HepG2 (cell line): ENCODE data around the gene DDC. TPM values are rescaled to one million over a fixed set of nuclear protein-coding genes. Genes with fewer than 3 reads are reported as not detected.

Source experiments
- ATAC-seq: fragments of 200-7000 bp; cut with Tn5 transposase; 3 replicates; pipeline ENCODE4 v1.9.1; 2020; ENCODE audit warnings: mild to moderate bottlenecking, moderate library complexity
- BruUV-seq: library from RNA; stranded (reverse); fragments of 400-500 nt; replicated peaks from 2 replicates; lab custom pipeline; 2021; lab: Mats Ljungman, UMichigan
- CTCF ChIA-PET: fragments of 300-600 bp; formaldehyde crosslinking; extraction: SDS; loops from one replicate; lab custom pipeline; 2021; ENCODE audit warnings: low total read pairs, inconsistent platforms, low intra/inter-chr PET ratio; lab: Yijun Ruan, JAX
- POLR2A ChIA-PET: fragments of 350-600 bp; sonication (Branson Sonifier 250); formaldehyde crosslinking; loops from one replicate; lab custom pipeline; 2020; ENCODE audit warnings: antibody characterized with exemption, inconsistent platforms; lab: Yijun Ruan, JAX
- DNase-seq: peaks from one replicate; pipeline ENCODE4 v3.0.0-alpha.2; 2015; ENCODE audit warnings: low spot score
- FAIRE-seq: peaks from 3 replicates; lab custom pipeline; 2011; peaks lifted over from hg19 to GRCh38; lab: Jason Lieb, UNC
- H2AFZ ChIP-seq: one replicate; pipeline ENCODE4 v1.6.1; 2011; ENCODE audit warnings: low read length, inconsistent platforms
- H3K27ac ChIP-seq: fragments of 300-600 bp; 3 replicates; pipeline ENCODE4 v1.8.0; 2011; ENCODE audit warnings: mixed run types, mild to moderate bottlenecking, mixed read lengths, low read length, inconsistent platforms; ENCODE audit not compliant: insufficient read depth; ENCODE audit errors: extremely low read length
- H3K27me3 ChIP-seq, 2 experiments: fragments of 200-600 bp in 1 of 2; 2 replicates in 1 of 2; 3 replicates in 1 of 2; pipeline versions ENCODE4 v1.6.0 to v1.8.0; 2011; ENCODE audit warnings: low read length in 2 of 2, mild to moderate bottlenecking in 2 of 2, moderate library complexity in 2 of 2, inconsistent platforms in 1 of 2; ENCODE audit not compliant: insufficient read depth in 2 of 2, control insufficient read depth in 1 of 2
- H3K36me3 ChIP-seq, 2 experiments: fragments of 200-600 bp in 1 of 2; replicated peaks in 1 of 2; 2 replicates in 1 of 2; 3 replicates in 1 of 2; pipeline versions ENCODE4 v1.5.1 to v1.8.0; 2011; ENCODE audit warnings: low read length in 2 of 2, inconsistent platforms in 1 of 2; ENCODE audit not compliant: insufficient read depth in 2 of 2, control insufficient read depth in 1 of 2
- H3K4me1 ChIP-seq: 2 replicates; pipeline ENCODE4 v1.5.1; 2012; ENCODE audit warnings: low read length, inconsistent platforms; ENCODE audit not compliant: insufficient read depth
- H3K4me2 ChIP-seq: 2 replicates; pipeline ENCODE4 v1.6.0; 2011; ENCODE audit warnings: low read depth, low read length, inconsistent platforms
- H3K4me3 ChIP-seq, 3 experiments: fragments of 200-600 bp in 1 of 3; sonication (generic), shearing (Covaris generic) in 1 of 3; replicated peaks in 1 of 3; 2 replicates each; pipeline ENCODE4 v1.5.1; 2011 to 2016; ENCODE audit warnings: low read length in 3 of 3, inconsistent platforms in 2 of 3, low read depth in 2 of 3, mild to moderate bottlenecking in 2 of 3, control low read depth in 1 of 3, mixed read lengths in 1 of 3; ENCODE audit not compliant: insufficient read depth in 1 of 3
- H3K79me2 ChIP-seq: one replicate; pipeline ENCODE4 v1.6.1; 2011; ENCODE audit warnings: low read length, inconsistent platforms; ENCODE audit not compliant: insufficient read depth
- H3K9ac ChIP-seq: 2 replicates; pipeline ENCODE4 v1.6.0; 2011; ENCODE audit warnings: mild to moderate bottlenecking, low read depth, low read length, inconsistent platforms; ENCODE audit not compliant: insufficient read depth
- H3K9me3 ChIP-seq: 2 replicates; pipeline ENCODE4 v1.5.1; 2012; ENCODE audit warnings: mild to moderate bottlenecking, low read length
- H4K20me1 ChIP-seq: 2 replicates; pipeline ENCODE4 v1.6.0; 2011; ENCODE audit warnings: inconsistent platforms, mild to moderate bottlenecking, low read length, moderate library complexity; ENCODE audit not compliant: insufficient read depth
- EEA1 ChIP-seq: sonication (generic); formaldehyde crosslinking; IDR thresholded peaks from 2 replicates; pipeline ENCODE4 v1.5.1; 2020; ENCODE audit warnings: mild to moderate bottlenecking, missing genetic modification reagents, borderline replicate concordance
- JUNB ChIP-seq: sonication (generic); formaldehyde crosslinking; IDR thresholded peaks from 2 replicates; pipeline ENCODE4 v1.8.0; 2022; ENCODE audit warnings: missing genetic modification reagents, mild to moderate bottlenecking, borderline replicate concordance
- RARG ChIP-seq: sonication (generic); formaldehyde crosslinking; IDR thresholded peaks from 2 replicates; pipeline ENCODE4 v1.4.0; 2020; ENCODE audit warnings: low read depth, mild to moderate bottlenecking, missing genetic modification reagents
- REXO4 ChIP-seq: sonication (generic); formaldehyde crosslinking; IDR thresholded peaks from 2 replicates; pipeline ENCODE4 v1.8.0; 2022; ENCODE audit warnings: missing genetic modification reagents, mild to moderate bottlenecking, borderline replicate concordance
- TOE1 ChIP-seq: sonication (generic); formaldehyde crosslinking; IDR thresholded peaks from 2 replicates; pipeline ENCODE4 v1.4.0; 2020; ENCODE audit warnings: mild to moderate bottlenecking, missing genetic modification reagents
- ZNF274 ChIP-seq: sonication (generic); formaldehyde crosslinking; IDR thresholded peaks from 2 replicates; pipeline ENCODE4 v1.5.1; 2020; ENCODE audit warnings: mild to moderate bottlenecking, missing genetic modification reagents
- WGBS: methylation state at CpG from one replicate; pipeline ENCODE4 v1.1.6; 2017; ENCODE audit warnings: low lambda C conversion rate; 5-methylcytosine and 5-hydroxymethylcytosine counted together
- in situ Hi-C: cut with HindIII; loops from 2 replicates; pipeline ENCODE4 v1.10.0; 2017; ENCODE audit warnings: low pct_unique_long_range_greater_than_20kb; ENCODE audit not compliant: extremely low pct_ligation_motif_present
- intact Hi-C: fragments of 100-400 bp; cut with micrococcal nuclease; formaldehyde crosslinking; loops from one replicate; pipeline ENCODE4 v1.10.0; 2022; ENCODE audit not compliant: unreplicated experiment
- polyA plus RNA-seq, 8 experiments: library from polyadenylated mRNA; depleted of rRNA in 3 of 8; stranded (reverse) in 7 of 8; unstranded in 1 of 8; fragments of >200 nt; fragmentation: Illumina TruSeq in 4 of 8; extraction: Trizol in 4 of 8; gene quantifications; 2 replicates each; pipeline versions ENCODE4 v1.2.1 to v1.2.3, GENCODE V29; 2011 to 2016; ENCODE audit warnings: low read depth in 4 of 8, missing spikeins in 1 of 8, mixed read lengths in 1 of 8; ENCODE audit not compliant: insufficient read depth in 1 of 8
- total RNA-seq, 5 experiments: library from RNA; depleted of rRNA; stranded (reverse); fragments of >200 nt; fragmentation: Illumina TruSeq; extraction: Trizol; gene quantifications; 2 replicates each; pipeline ENCODE4 v1.2.3, GENCODE V29; 2016; ENCODE audit warnings: low read depth in 1 of 5
- TF ChIP-seq, protein P1 (sequence below): sonication (generic); formaldehyde crosslinking; IDR thresholded peaks from 2 replicates; pipeline ENCODE4 v1.8.1; 2023; ENCODE audit warnings: missing genetic modification reagents, inconsistent platforms, borderline replicate concordance
- TF ChIP-seq, protein P2 (sequence below): sonication (generic); formaldehyde crosslinking; IDR thresholded peaks from 2 replicates; pipeline ENCODE4 v1.5.0; 2020; ENCODE audit warnings: missing genetic modification reagents

Gene DDC
- total and polyA plus RNA-seq, 2 of the 13 experiments (the other 11 are each of a cell fraction or from before 2014, with no cell fraction given) = 11.7 to 93.3 TPM

DNA sequence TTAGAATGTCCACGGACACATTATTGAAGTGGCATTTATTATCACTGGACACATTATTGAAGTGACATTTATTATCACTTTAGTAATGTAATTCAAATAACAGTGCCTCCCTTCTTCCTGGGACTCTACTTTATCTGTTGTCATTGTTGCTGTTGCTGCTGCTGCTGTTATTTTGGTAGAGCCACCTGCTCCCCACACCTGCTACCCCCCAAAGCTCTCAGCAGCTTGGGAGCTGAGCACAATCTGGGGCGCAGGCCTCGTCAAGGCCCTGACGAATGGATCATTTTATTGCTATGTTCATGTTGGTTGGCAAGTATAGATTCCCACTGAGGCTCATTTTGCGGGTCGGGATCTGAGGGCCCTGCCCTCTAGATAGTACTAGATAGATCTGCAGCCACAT lies 139.9 kb downstream of the DDC start:
- Histone ChIP-seq H4K20me1 (no peaks in the 10 kb centered on the region), H3K27ac (no peak overlapping the region), H3K4me3 (no peak overlapping the region), H3K9ac (no peak overlapping the region), H2AFZ (no peak overlapping the region), H3K4me1 (peaks cover 22% of the 10 kb centered on the region), H3K4me2 (no peak overlapping the region), H3K27me3 (peaks cover 0 to 1% of the 10 kb centered on the region in 2 experiments; a peak in 1 of 5 replicates), H3K79me2 (no peaks in the 10 kb centered on the region), H3K9me3 (no peaks in the 10 kb centered on the region), H3K36me3 (no peaks in the 10 kb centered on the region)
- TF ChIP-seq TOE1 = no peak
- TF ChIP-seq RARG = no peak
- no peak for TF ChIP-seq ZNF274 (CRISPR knock-in tag)
- TF ChIP-seq REXO4 (CRISPR knock-in tag) = no peak
- TF ChIP-seq, protein P1, sequence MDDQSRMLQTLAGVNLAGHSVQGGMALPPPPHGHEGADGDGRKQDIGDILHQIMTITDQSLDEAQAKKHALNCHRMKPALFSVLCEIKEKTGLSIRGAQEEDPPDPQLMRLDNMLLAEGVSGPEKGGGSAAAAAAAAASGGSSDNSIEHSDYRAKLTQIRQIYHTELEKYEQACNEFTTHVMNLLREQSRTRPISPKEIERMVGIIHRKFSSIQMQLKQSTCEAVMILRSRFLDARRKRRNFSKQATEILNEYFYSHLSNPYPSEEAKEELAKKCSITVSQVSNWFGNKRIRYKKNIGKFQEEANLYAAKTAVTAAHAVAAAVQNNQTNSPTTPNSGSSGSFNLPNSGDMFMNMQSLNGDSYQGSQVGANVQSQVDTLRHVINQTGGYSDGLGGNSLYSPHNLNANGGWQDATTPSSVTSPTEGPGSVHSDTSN (CRISPR knock-in tag) = no peak
- TF ChIP-seq, protein P2, sequence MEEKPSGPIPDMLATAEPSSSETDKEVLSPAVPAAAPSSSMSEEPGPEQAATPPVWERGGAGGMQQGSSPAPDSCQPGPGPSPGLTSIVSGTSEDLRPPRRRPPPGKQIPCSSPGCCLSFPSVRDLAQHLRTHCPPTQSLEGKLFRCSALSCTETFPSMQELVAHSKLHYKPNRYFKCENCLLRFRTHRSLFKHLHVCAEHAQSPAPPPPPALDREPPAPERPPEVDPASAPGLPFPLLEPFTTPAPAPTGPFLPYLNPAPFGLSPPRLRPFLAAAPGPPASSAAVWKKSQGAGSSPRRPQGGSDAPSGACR (CRISPR knock-in tag) = no peak
- TF ChIP-seq EEA1 = no peak
- TF ChIP-seq JUNB (CRISPR knock-in tag) = no peak
- in situ Hi-C loops (no loop called here), intact Hi-C loops (no loop called here)
- FAIRE-seq = no peak
- BruUV-seq = no TSS peak
- ATAC-seq = no peak
- WGBS = 50% methylated on average over 6 of the region's 6 CpGs
- ChIA-PET POLR2A (no interaction called here), CTCF (no interaction called here)
- no peak for DNase-seq
